C4-2B (cell line): ENCODE data around the gene LIPT1.

ENCODE experiments used
- CTCF ChIP-seq: fragments of 450-650 bp; conservative IDR thresholded peaks from 2 replicates; pipeline ENCODE4 v1.5.1; 2017; ENCODE audit warnings: mild to moderate bottlenecking
- ZFX ChIP-seq: fragments of 450-650 bp; IDR thresholded peaks from 2 replicates; pipeline ENCODE4 v1.6.1; 2017

GRCh38 chr2:99183025-99183424, 28.3 kb downstream of the LIPT1 start:
- TF ChIP-seq CTCF: no peak
- no peak for TF ChIP-seq ZFX
